Smooth muscle cell (in vitro differentiated cells): ENCODE results near the gene MAP3K6. TPM values are rescaled to one million over a fixed set of nuclear protein-coding genes. Genes with fewer than 3 reads are reported as not detected.

Source experiments
- DNase-seq: peaks from one replicate; lab custom pipeline; 2025; ENCODE audit not compliant: unreplicated experiment; lab: John Stamatoyannopoulos, UW
- H2AFZ ChIP-seq: fragments of 200-600 bp; sonication (generic); 2 replicates; pipeline ENCODE4 v1.6.0; 2016; ENCODE audit warnings: antibody characterized with exemption, low read depth, mild to moderate bottlenecking
- H3F3A ChIP-seq: fragments of 200-600 bp; sonication (generic); 2 replicates; pipeline ENCODE4 v1.6.0; 2017; ENCODE audit warnings: antibody characterized with exemption, low read depth
- H3K27ac ChIP-seq: fragments of 200-600 bp; sonication (generic); 2 replicates; pipeline ENCODE4 v1.5.1; 2016; ENCODE audit warnings: low read depth, mild to moderate bottlenecking
- H3K27me3 ChIP-seq: fragments of 200-600 bp; sonication (generic); 2 replicates; pipeline ENCODE4 v1.6.1; 2016; ENCODE audit warnings: low read depth, mild to moderate bottlenecking
- H3K36me3 ChIP-seq: fragments of 200-600 bp; sonication (generic); 2 replicates; pipeline ENCODE4 v1.5.1; 2016; ENCODE audit warnings: low read depth
- H3K4me1 ChIP-seq: fragments of 200-600 bp; sonication (generic); 2 replicates; pipeline ENCODE4 v1.5.1; 2016; ENCODE audit warnings: low read depth
- H3K4me2 ChIP-seq: fragments of 200-600 bp; sonication (generic); 2 replicates; pipeline ENCODE4 v1.6.0; 2016; ENCODE audit warnings: mild to moderate bottlenecking
- H3K4me3 ChIP-seq: fragments of 200-600 bp; sonication (generic); 2 replicates; pipeline ENCODE4 v1.5.1; 2016; ENCODE audit warnings: mild to moderate bottlenecking
- H3K79me2 ChIP-seq: fragments of 200-600 bp; sonication (generic); 2 replicates; pipeline ENCODE4 v1.6.0; 2016; ENCODE audit warnings: low read depth, mild to moderate bottlenecking
- H3K9ac ChIP-seq: fragments of 200-600 bp; sonication (generic); 2 replicates; pipeline ENCODE4 v1.6.0; 2016; ENCODE audit warnings: low read depth
- H3K9me3 ChIP-seq: fragments of 200-600 bp; sonication (generic); replicated peaks from 2 replicates; pipeline ENCODE4 v1.5.1; 2016; ENCODE audit warnings: low read depth
- H4K20me1 ChIP-seq: fragments of 200-600 bp; sonication (generic); 2 replicates; pipeline ENCODE4 v1.6.0; 2016; ENCODE audit warnings: low read depth
- CTCF ChIP-seq: fragments of 200-600 bp; sonication (generic); IDR thresholded peaks from 2 replicates; pipeline ENCODE4 v1.5.1; 2017; ENCODE audit warnings: borderline replicate concordance, mild to moderate bottlenecking, antibody characterized with exemption; ENCODE audit not compliant: insufficient read depth, poor library complexity, severe bottlenecking
- WGBS: methylation state at CpG from one replicate; pipeline ENCODE4 v1.1.7; 2016; ENCODE audit warnings: low lambda C conversion rate; 5-methylcytosine and 5-hydroxymethylcytosine counted together
- polyA plus RNA-seq: library from polyadenylated mRNA; unstranded; fragments of >200 nt; fragmentation: Nextera tagmentation; extraction: Ambion mirVana; gene quantifications from 2 replicates; pipeline ENCODE4 v1.2.1, GENCODE V29; 2016
- total RNA-seq: library from RNA; depleted of rRNA; stranded (reverse); fragments of >200 nt; gene quantifications from 2 replicates; pipeline ENCODE4 v1.2.3, GENCODE V29; 2014

MAP3K6 gene
- total and polyA plus RNA-seq, 2 experiments from 2014 or later, result 14.1 to 29.0 TPM

GRCh38 chr1:27336756-27337155 is 30.0 kb downstream of the MAP3K6 start:
- Histone ChIP-seq H3F3A (no peaks in the 10 kb centered on the region), H3K27ac (no peak overlapping the region), H4K20me1 (no peaks in the 10 kb centered on the region), H3K4me3 (no peak overlapping the region), H2AFZ (no peak overlapping the region), H3K36me3 (no peaks in the 10 kb centered on the region), H3K27me3 (no peaks in the 10 kb centered on the region), H3K79me2 (no peaks in the 10 kb centered on the region), H3K4me2 (no peak overlapping the region), H3K9me3 (no peaks in the 10 kb centered on the region), H3K9ac (no peak overlapping the region), H3K4me1 (peaks cover 18% of the 10 kb centered on the region)
- WGBS, result 99% methylated on average over 5 of the region's 5 CpGs
- DNase-seq, result no peak
- TF ChIP-seq CTCF, result no peak

- Histone ChIP-seq H3K9ac (no peak overlapping the region), H3F3A (no peaks in the 10 kb centered on the region), H4K20me1 (no peaks in the 10 kb centered on the region), H3K79me2 (no peaks in the 10 kb centered on the region), H3K4me2 (no peak overlapping the region), H3K36me3 (no peaks in the 10 kb centered on the region), H3K4me1 (peaks cover 8% of the 10 kb centered on the region), H3K9me3 (no peaks in the 10 kb centered on the region), H2AFZ (no peak overlapping the region), H3K27ac (no peak overlapping the region), H3K27me3 (no peaks in the 10 kb centered on the region), H3K4me3 (no peak overlapping the region)
- no peak for DNase-seq
- no peak for TF ChIP-seq CTCF
- WGBS, result 93% methylated on average over 17 of the region's 17 CpGs
Observed at GRCh38 chr1:27335506-27336422, 31.0 kb downstream of the MAP3K6 start.

GRCh38 chr1:27333717-27334279 is 33.0 kb downstream of the MAP3K6 start:
- H3K9ac ChIP-seq, result no peak overlapping the region
- H3K79me2 ChIP-seq, result peaks cover 18% of the 10 kb centered on the region
- no peak for DNase-seq
- no peak overlapping the region for H3K27ac ChIP-seq
- WGBS, result 94% methylated on average over 17 of the region's 17 CpGs
- peaks cover under 1% of the 10 kb centered on the region for H3K4me1 ChIP-seq
- H3K4me3 ChIP-seq, result no peak overlapping the region
- no peaks in the 10 kb centered on the region for H3F3A ChIP-seq
- H2AFZ ChIP-seq, result no peak overlapping the region
- H3K27me3 ChIP-seq, result no peaks in the 10 kb centered on the region
- no peak for TF ChIP-seq CTCF
- no peaks in the 10 kb centered on the region for H3K36me3 ChIP-seq
- H3K9me3 ChIP-seq, result no peaks in the 10 kb centered on the region
- H3K4me2 ChIP-seq, result no peak overlapping the region
- peaks cover 18% of the 10 kb centered on the region for H4K20me1 ChIP-seq
